ENCODE data around the gene LRRFIP2. TPM values are rescaled to one million over a fixed set of nuclear protein-coding genes. Genes with fewer than 3 reads are reported as not detected.
"Not testable (repeated sequence)": the region's sequence is repeated elsewhere in the genome, so short reads cannot be mapped to it uniquely, and the experiment has no call there.

LRRFIP2 gene
- 10 to 100 TPM; 41.8 to 78.8 (median 55.0) TPM for total RNA-seq

- ATAC-seq (ENCODE audit: low FRiP score) (peak; percentile 59), DNase-seq (ENCODE audit: low spot score) (no peak)
- TF ChIP-seq, protein P1, sequence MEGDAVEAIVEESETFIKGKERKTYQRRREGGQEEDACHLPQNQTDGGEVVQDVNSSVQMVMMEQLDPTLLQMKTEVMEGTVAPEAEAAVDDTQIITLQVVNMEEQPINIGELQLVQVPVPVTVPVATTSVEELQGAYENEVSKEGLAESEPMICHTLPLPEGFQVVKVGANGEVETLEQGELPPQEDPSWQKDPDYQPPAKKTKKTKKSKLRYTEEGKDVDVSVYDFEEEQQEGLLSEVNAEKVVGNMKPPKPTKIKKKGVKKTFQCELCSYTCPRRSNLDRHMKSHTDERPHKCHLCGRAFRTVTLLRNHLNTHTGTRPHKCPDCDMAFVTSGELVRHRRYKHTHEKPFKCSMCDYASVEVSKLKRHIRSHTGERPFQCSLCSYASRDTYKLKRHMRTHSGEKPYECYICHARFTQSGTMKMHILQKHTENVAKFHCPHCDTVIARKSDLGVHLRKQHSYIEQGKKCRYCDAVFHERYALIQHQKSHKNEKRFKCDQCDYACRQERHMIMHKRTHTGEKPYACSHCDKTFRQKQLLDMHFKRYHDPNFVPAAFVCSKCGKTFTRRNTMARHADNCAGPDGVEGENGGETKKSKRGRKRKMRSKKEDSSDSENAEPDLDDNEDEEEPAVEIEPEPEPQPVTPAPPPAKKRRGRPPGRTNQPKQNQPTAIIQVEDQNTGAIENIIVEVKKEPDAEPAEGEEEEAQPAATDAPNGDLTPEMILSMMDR (IDR thresholded peaks at IDR 0.05): no peak
Measured at GRCh38 chr3:37174532-37175126, at the start of gene LRRFIP2. LRRFIP2 (minus strand) TSS chr3:37174582; CDS start chr3:37148983, 25,599 bp downstream.

GRCh38 chr3:37223576-37223975 lies 49.2 kb upstream of the LRRFIP2 start:
- TF ChIP-seq, protein P1 (IDR thresholded peaks at IDR 0.05): no peak
- ATAC-seq (ENCODE audit: low FRiP score): no peak

DNA sequence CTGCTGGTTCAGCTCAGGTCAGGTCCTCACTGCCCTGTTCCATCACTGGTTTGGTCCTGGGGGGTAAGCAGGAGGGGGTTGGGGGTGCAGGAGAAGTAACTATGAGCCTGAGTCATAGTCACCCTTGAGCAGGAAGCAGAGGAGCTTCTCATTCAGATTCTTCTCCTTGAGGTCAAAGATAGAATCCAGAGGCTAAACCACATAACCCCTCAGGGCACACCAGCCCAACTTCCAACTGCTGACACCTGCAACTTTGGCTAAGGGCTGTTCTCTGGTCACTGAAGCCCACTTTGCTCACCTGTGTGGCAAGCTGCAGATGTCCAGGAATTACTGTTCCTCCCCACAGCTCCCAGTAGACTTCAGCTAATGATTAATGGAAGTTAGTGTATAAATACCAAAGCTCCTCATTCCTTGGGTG lies 48.8 kb upstream of the LRRFIP2 start:
- DNase-seq (ENCODE audit: low spot score): no peak
- TF ChIP-seq, protein P1 (IDR thresholded peaks at IDR 0.05): no peak
- ATAC-seq (ENCODE audit: low FRiP score): no peak

More at GRCh38 chr3:37223576-37223975, 49.2 kb upstream of the LRRFIP2 start:
- DNase-seq (ENCODE audit: low spot score): no peak

GRCh38 chr3:37222542-37222941 lies 48.2 kb upstream of the LRRFIP2 start:
- not testable (repeated sequence) for ATAC-seq (ENCODE audit: low FRiP score); DNase-seq (ENCODE audit: low spot score)

- TF ChIP-seq, protein P1 (IDR thresholded peaks at IDR 0.05): no peak
- no peak for ATAC-seq (ENCODE audit: low FRiP score)
- no peak for DNase-seq (ENCODE audit: low spot score)
Measured at GRCh38 chr3:37221407-37221806, 47.0 kb upstream of the LRRFIP2 start.

DNA sequence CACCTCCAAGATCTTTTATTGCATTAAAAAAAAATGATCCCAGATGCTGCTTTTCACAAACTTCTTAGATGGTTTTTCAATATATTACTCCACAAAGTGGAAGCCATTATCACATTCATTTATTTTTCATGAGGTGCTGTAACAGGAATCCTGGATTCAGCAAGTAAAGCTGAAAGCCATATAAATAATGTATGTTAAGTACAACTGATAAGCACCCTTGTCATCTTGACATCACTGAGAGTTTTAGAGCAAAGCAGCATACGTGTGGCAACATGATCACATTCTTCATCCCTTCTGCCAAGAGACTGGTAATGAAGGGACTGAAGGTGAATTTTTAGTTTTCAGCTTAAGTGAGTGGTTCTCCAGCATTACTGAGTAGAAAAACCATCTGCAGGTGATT lies 44.9 kb upstream of the LRRFIP2 start:
- ATAC-seq (ENCODE audit: low FRiP score) (no peak), DNase-seq (ENCODE audit: low spot score) (no peak)
- TF ChIP-seq, protein P1 (IDR thresholded peaks at IDR 0.05): no peak

- ATAC-seq (ENCODE audit: low FRiP score) (no peak), DNase-seq (ENCODE audit: low spot score) (no peak)
- TF ChIP-seq, protein P1 (IDR thresholded peaks at IDR 0.05): no peak
Measured at GRCh38 chr3:37218206-37218605, 43.8 kb upstream of the LRRFIP2 start.
